Renal cortex interstitium (tissue), 11 donors: Measurements from ENCODE around the gene RASAL1. TPM values are rescaled to one million over a fixed set of nuclear protein-coding genes. Genes with fewer than 3 reads are reported as not detected.

Experiments
- DNase-seq, 11 donors: peaks; one replicate each; pipeline ENCODE4 v3.0.0-alpha.2; 2013; ENCODE audit warnings: low read depth in 9 of 11, low spot score in 4 of 11; ENCODE audit errors: extremely low read depth in 1 of 11
- polyA plus RNA-seq, 3 donors: library from polyadenylated mRNA; unstranded; fragments of 120-200 nt; gene quantifications; one replicate each; pipeline ENCODE4 v1.2.1, GENCODE V29; 2013; ENCODE audit not compliant: insufficient read length in 3 of 3

Gene RASAL1
- polyA plus RNA-seq, 3 donors = 6.3 to 27.3 (median 8.2) TPM

DNA sequence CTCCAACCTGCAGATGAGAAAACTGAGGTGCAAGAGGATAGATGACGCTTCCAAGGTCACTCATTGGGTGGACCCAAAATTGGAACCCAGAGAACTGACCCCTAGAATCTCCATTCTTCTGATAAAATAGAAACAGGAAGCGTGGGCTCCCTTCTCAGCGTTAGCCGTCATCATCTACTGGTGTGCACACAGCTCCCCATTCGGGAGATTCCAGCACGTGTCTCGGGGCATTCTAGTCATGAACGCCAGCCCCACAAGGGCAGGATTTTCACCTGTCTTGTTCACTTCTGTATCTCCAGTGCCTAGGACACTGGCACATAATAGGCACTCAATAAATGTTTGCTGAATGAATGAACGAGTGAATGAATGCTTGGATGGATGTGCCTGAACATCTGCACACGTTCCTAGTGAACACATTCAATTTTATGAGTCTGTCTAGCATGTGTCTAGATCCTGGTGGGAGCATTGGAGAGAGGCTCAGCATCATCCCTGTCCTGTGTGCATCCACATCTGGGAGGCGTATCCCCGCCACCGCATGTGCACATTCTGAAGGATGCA lies 30.5 kb downstream of the RASAL1 start:
- no peak for DNase-seq

DNA sequence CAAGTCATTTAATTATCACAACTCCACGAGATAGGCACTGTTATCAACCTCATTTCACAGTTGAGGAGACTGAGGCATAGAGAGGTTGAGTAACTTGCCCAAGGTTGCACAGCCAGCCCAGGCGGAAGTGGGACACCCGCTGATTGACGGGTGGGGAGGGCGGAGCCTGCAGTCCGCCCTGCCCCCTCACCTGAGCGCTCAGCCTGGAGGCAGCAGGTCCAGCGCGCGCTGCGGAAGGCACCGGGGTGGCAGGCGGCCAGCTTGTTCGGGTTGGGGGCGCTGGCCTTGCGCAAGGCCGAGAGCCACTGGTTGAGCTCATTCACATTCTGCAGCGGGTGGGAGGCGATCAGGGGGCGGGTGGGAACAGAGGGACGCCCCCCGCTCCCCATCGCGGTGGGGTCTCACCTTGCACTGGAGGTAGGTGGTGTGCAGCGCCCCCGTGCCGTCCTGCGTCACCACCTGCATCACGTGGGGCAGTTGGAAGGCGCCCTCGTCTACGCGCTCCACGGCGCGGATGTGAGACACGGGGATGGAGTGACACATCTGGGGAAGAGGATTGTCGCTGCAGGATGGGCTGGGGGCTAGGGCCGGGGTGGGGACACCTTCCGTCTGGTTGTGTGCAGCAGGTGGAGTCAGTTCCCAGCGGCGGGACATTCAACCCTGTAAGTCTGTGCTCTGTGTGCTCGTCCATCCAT lies 31.7 kb downstream of the RASAL1 start:
- peak in 3 of 11 donors; percentile 20 to 34 (median 24) for DNase-seq

DNA sequence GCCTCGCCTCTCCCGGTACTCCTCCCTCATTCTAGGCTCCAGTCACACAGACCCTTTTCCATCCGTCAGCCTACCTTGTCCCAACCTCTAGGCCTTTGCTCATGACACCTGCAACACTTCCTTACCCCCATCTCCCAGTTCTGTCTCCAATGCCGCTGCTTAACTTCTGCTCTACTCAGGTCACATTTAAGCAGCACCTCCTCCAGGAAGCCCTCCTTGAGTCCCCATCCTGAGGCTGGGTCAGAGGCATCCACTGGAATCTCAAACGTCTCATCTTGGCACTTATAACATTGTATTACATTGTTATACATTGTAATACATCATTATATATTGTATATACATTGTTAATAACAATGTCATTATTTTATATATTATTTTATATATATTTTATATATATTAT lies 32.8 kb downstream of the RASAL1 start:
- no peak for DNase-seq

DNA sequence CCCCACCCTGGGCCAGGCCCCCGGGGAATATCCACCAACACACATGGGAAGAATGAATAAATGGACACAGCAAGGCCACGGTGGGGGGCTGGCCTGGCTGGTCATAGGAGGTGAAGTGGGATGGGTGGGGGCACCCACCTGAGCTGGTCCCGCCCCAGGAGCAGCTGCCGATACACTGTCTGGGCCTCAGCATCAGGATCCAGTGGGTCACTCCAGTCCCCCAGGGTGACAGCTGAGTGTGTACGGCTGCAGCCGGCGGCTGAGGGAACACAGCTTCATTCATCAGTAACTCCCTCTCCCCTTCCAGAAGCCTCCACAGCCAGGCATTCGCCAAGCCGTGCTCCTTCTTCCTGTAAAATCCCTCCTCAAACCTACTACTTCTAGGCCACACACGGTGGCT lies 33.8 kb downstream of the RASAL1 start:
- no peak for DNase-seq

DNA sequence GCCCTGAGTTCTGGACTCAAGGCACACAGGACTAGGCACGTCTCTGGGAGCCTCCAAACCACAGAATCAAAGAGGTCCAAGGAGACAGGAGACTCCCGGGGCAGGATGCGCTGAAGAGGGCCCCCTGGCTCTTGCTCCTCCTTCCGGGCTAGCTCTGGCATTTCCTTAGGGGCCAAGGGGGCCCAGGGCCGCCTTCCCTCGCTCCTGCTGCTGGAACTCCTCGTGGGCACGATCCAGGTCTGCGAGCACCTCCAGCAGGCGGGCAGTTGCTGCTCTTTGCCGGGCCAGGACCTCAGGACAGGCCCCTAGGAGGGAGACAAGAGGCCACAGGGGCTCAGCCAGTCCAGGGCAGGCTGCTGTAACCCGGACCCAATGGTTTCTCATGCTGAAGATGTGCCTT lies 35.8 kb downstream of the RASAL1 start:
- no peak for DNase-seq

DNA sequence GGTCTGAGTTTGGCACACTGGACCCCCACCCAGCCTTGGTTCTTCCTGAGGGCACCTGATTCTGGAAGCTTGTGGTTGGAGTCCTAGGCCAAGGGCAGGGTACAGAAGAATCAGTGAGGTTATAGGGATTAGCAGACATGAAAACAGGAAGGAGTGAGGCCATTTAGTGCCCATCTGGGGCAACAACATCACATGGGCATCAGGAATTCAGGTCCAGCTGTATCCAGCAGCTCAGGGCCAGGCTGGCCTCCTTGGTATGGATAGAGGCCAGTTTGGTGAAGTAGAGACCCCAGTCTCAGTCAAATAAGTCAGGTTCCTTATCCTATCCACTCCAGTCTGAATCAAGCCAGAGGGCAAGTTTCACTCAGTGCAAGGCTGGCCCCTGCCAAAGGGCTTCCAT lies 36.2 kb downstream of the RASAL1 start:
- DNase-seq = no peak

DNA sequence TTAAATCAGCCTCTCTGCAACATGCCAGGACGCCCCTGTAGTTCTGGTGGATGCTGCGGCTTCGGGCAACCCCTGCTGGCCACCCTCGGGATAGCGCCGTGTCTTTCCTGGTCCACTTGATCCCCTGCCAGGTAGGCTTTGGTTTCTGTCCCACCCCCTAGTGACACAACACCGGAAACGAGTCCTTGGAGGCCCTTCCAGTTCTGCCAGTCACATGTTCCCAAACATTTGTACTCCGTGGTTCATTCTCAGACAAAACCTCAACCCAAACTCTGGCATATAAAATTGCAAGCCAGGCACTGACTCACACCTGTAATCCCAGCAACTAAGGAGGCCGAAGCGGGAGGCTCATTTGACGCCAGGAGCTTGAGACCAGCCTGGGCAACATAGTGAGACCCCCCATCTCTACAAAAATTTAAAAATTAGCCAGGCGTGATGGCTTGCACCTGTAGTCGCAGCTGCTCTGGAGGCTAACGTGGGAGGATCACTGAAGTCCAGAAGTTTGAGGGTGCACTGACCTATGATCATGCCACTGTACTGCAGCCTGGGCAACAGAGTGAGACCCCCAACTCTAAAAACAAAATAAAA lies 37.0 kb downstream of the RASAL1 start:
- peak; percentile 53 to 71 (median 66) for DNase-seq

DNA sequence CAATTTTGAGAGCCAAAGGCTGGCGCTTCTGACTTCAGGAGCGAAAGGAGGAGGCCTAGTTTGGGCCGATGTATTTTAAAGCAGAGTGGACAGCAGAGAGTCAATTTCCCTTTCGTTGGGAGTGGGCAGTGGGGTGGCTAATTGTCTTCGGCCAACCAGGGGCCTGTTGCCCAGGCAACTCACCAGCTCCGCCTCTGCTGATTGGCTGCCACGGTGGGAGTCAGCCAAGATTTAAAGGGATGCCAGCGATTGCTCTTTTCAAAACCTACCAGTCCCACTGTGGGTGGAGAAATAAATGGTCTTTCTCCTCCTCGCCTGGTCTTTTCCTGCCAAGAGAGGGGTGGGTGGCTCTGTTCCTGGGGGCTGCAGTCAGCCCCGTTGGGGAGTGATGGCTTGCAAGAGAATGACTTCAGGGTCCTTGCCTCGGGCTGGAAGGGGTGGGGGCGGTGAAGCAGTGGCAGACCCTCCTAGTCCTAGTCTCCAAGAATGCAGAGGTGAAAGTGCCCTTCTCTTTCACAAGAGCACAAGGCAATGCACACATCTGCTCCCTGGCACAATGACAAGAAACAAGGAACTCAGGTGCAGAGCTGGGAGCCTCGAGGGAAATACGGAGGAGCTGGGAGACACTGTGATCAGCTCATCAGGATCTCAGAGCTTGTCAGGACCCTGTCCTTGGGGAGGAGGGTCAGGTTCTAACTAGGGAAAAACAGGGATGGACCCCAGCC lies 37.7 kb downstream of the RASAL1 start:
- peak in 1 of 11 donors; percentile 25 for DNase-seq

DNA sequence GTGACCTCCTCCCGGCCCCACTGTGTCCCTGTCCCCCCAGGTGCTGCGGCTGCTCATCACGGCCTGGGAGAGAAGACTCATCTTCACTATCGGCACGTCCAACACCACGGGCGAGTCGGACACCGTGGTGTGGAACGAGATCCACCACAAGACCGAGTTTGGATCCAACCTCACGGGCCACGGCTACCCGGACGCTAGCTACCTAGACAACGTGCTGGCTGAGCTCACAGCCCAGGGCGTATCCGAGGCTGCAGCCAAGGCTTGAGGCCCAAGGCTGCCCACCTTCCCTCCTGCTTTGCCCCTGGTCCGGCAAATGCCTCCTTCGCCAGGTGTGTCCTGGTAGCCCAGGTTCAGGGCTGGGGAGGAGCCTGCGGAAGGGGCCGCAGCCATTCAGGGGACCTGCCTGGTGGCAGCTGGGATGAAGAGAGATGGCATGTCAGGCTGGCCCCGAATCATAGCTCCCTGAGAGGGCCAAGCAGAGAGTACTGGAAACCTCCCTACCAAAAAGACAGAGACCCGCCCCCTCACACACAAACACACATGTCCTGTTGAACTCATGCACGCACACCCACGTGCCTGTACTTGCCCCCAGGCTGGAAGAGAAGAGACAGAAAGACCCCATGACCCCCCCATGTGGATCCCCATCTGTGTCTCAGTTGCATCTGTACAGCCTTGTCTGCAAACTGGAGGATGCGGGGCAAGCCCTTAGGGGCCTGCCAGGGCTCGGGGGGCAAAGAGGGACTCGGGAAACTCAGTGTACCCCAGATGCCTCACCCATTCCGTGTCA lies 38.7 kb downstream of the RASAL1 start:
- DNase-seq = no peak

DNA sequence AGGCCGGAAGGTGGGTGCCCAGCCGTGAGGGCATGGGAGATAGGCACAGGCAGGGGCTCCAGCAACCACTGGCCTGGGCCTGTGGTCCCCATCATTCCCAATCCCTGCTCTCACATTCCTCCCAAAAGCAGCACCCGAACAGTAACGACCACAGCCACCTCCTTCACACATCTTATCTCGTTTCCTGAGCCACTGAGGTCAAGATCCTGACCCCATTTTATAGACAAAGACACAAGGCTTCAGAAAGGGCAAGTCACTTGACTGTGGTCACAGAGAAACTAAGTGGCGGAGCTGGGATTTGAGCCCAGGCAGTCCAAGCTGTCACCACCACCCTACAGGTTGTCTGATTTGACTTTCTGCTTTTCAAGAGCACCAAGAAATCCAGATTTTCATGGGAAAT lies 40.2 kb downstream of the RASAL1 start:
- no peak for DNase-seq

DNA sequence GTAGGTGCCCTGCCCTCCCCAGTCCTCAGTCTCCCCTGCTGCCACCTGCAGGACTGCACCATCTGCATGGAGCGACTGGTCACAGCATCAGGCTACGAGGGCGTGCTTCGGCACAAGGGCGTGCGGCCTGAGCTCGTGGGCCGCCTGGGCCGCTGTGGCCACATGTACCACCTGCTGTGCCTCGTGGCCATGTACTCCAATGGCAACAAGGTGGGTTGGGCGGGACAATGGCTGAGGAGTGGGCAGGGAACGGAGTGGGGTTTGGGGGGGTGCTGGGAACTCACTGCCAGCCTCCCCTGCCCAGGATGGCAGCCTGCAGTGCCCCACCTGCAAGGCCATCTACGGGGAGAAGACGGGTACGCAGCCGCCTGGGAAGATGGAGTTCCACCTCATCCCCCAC lies 40.8 kb downstream of the RASAL1 start:
- no peak for DNase-seq

DNA sequence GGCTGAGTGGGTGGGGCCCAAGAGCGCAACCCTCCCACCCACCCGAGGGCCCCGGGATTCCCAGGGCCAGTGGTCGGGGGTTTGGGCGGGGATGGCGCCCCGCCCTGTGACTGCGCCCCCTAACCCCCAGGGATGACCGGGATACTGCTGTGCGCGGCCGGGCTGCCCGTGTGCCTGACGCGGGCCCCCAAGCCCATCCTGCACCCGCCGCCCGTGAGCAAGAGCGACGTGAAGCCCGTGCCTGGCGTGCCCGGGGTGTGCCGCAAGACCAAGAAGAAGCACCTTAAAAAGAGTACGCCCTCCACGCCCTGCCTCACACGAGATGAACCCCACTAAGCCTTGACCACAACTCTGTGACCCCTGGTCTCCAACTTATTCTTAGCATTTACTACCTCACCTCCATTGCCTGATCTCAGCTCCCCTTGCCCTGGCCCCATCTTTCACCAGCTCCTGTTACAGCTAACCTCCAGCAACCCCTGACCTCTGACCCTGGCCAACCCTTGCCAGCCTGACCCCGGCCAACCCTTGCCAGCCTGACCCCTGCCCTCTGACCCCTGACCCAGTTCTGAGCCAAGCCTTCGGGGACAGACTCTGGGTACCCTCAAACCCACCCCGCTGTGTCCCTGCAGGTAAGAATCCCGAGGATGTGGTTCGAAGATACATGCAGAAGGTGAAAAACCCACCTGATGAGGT lies 42.0 kb downstream of the RASAL1 start:
- no peak for DNase-seq

DNA sequence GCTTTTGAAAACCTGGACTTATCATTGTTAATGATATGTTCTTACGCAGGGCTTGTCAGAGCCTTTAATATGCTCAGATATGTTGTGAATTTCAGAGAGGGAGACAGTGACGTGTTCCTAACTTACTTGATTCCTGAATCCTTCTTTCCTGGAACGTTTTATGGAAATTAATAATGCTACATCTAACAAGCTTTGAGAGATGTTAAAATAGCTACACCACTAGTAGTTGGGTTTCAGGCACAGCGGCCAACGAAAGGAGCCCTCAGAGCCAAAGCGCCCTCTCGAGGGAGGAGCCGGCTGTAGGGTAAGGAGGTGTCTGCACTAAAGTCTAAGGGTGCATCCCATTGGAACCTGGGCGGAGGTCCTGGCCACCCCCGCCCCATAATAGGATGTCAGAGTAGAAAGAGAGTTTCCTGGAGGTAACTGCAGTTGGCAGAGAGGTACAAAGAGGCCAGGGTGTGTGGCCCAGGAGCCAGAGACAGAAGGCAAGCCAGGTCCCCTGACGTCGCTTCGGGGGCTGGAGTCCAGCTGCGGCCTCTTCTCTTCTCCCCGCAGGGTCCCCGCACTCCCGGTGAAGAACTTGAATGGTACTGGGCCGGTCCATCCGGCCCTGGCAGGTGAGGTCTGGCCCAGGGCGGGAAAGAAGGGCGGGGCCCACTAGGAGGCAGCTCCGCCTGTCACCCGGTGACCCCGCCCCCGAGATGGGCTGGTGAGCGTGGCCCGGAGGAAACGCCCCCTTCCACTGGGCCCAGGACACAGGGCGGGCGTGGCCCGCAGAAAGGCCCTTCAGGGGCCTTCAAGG lies 42.8 kb downstream of the RASAL1 start:
- peak in 1 of 11 donors; percentile 25 for DNase-seq

DNA sequence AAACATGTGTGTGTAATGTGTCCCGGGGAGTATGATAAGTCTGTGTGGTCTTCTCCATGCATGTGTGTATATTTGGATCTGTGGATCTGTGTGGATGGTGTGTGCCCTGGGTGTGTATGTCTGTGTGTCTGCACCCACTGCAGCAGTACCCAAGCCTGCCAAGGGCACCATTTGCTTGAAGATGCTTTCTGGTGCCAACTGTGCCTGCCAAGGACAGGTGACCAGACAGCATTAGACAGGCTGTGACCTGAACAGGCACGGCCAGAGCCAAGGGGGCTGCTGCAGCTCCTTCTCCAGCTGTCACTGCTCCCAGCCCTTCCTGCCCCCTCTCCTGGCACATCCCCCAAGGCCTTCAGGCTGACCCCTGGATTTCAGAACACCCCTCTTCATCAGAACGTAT lies 44.1 kb downstream of the RASAL1 start:
- no peak for DNase-seq

DNA sequence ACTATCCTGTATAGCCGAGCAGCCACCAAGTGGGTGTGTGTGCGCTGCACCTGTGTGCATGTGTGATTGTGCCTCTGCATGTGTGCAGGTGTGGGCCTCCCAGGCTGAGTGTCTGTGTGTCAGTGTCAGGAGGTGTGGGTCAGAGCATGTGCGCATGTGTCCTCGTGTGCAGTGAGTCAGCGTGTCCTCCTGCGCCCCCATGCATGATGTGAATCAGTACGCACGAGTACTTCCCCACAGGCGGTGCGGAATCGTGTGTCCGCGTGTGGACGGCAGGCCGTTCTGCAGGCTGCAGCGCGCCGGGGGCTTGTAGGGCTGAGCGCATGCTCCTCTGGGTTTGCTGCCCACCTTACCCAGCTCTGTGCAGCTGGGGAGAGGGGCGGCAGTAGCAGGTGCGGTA lies 44.8 kb downstream of the RASAL1 start:
- no peak for DNase-seq

DNA sequence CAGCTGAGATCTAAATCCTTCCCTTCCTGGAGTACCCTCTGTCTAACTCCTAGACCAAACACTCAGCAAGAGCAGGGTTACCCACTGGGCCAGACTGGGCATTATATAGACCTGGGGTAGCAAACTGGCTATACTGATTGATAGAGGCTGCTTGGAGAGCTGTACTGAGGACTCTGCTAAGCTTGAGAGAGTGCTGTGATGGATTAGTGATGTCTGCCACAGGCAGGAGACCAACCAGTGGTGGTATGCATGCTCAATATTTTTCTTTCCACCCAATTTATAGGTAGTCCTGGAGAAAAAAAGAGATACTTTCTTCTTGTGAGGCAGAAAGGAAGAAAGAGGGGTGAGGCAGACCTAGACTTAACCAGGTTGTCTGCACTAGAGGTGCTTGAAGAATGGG lies 45.7 kb downstream of the RASAL1 start:
- DNase-seq = no peak

DNA sequence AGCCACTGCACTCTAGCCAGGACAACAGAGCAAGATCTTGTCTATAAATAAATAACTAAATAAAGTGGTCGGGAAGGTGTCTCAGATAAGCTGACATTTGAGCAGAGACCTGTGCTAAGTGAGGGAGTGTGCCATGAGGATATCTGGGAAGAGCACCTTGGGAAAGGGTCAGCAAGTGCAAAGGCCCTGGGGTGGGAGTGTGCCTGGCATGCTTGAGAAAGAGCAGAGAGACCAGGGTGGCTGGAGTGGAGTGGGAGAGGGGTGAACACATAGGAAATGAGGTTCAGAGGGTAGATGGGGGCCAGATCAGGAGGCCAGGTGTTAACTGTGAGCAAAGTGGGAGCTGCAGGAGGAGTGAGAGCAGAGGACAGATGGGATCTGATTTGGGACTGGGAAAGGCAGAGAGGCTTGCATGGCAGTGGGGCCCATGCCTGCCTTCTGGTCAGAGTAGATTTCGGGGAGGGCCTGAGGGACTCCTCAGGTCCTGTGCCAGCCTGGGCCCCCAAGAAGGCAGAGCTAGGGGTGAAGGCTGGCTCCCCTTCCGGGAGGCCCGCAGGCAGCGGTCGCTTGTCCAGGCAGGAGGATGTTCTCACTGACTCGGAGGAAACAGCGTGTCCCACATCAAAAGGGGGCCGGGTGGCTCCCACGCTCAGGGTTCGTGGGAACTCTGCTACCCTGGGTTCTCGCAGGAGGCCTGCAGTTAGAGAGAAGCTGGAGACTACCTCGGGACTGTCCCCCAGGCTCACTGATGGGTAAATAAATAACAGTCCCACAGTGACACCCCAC lies 46.4 kb downstream of the RASAL1 start:
- DNase-seq = no peak
